ENCODE measurements around the gene SLC35B4. TPM values are rescaled to one million over a fixed set of nuclear protein-coding genes. Genes with fewer than 3 reads are reported as not detected.

SLC35B4 gene
- total RNA-seq, 4 donors from 2014 or later, result 6.5 to 20.5 (median 14.6) TPM

DNA sequence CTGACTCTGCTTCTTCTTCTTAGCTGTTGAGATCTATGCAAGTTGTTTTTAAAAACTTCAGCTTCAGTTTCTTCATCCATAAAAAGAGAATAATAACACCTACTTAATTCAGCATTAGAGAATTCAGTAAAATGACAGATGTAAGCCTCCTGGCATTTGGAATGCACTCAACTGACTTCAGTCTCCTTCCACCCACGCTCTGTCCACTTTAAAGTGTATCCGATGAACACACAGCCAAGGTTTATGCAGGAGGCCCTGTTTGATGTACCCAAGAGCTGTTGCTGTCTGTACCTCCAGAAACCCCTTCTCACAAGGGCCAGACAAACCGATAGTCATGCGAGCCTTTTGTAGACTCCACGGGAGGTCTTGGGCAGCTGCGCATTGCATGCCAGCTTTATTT lies 27.1 kb upstream of the SLC35B4 start:
- Histone ChIP-seq H3K4me3 (no peak overlapping the region), H3K27me3 (no peaks in the 10 kb centered on the region), H3K27ac (no peak overlapping the region), H3K4me1 (no peaks in the 10 kb centered on the region), H3K9me3 (no peaks in the 10 kb centered on the region), H3K36me3 (no peaks in the 10 kb centered on the region)
- intact Hi-C loops (cut with DNase I; ENCODE audit: low total_unique reads), result no loop called here
- TF ChIP-seq, protein P1, sequence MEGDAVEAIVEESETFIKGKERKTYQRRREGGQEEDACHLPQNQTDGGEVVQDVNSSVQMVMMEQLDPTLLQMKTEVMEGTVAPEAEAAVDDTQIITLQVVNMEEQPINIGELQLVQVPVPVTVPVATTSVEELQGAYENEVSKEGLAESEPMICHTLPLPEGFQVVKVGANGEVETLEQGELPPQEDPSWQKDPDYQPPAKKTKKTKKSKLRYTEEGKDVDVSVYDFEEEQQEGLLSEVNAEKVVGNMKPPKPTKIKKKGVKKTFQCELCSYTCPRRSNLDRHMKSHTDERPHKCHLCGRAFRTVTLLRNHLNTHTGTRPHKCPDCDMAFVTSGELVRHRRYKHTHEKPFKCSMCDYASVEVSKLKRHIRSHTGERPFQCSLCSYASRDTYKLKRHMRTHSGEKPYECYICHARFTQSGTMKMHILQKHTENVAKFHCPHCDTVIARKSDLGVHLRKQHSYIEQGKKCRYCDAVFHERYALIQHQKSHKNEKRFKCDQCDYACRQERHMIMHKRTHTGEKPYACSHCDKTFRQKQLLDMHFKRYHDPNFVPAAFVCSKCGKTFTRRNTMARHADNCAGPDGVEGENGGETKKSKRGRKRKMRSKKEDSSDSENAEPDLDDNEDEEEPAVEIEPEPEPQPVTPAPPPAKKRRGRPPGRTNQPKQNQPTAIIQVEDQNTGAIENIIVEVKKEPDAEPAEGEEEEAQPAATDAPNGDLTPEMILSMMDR (IDR thresholded peaks at IDR 0.05), result no peak
- no peak for TF ChIP-seq POLR2A (IDR thresholded peaks at IDR 0.05)
- no peak for DNase-seq

DNA sequence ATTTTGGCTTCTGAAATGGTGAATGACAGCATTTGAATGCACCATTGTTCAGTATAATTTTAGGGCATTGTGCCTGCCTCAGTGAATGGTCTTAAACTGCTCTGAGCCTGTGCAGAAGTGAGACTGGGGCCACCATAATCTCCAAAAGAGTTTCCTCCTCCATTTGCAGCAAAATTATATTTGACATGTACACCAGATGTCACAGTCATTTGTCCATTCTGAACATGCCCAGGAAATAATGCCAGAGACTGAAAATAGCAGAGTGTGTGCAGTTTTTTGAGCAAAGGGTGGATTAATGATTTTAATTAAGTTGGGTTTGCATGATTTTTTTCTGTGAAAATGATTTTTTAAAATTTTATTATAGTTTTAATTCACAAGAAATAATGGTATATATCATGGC lies 26.4 kb upstream of the SLC35B4 start:
- intact Hi-C loops (cut with DNase I; ENCODE audit: low total_unique reads), result no loop called here
- no peaks in the 10 kb centered on the region for H3K36me3 ChIP-seq
- DNase-seq, result no peak

DNA sequence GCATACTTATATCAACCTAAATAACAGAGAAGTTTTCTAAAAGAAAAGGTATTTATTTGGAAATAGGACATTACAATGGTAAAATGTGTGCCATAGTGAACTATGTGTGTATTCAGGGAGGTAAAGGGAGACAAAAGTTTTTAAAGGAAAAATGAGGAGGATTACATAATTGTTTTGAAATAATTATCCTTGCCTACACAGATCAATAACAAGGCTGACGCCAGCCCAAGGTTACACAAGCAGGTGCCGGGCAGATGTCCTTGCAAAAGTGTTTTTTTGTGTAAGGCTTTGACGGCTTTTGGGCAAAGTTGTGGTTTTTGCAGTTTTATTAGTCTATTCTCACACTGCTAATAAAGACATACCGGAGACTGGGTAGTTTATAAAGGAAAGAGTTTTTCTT lies 22.7 kb upstream of the SLC35B4 start:
- intact Hi-C loops (cut with DNase I; ENCODE audit: low total_unique reads), result no loop called here
- no peak for DNase-seq
- H3K4me1 ChIP-seq, result no peaks in the 10 kb centered on the region
- TF ChIP-seq POLR2A (IDR thresholded peaks at IDR 0.05), result no peak
- TF ChIP-seq, protein P1 (IDR thresholded peaks at IDR 0.05), result no peak
- H3K9me3 ChIP-seq, result no peaks in the 10 kb centered on the region
- no peak overlapping the region for H3K27ac ChIP-seq
- no peaks in the 10 kb centered on the region for H3K36me3 ChIP-seq
- H3K27me3 ChIP-seq, result no peaks in the 10 kb centered on the region
- H3K4me3 ChIP-seq, result no peak overlapping the region

More for the DNA sequence above, 26.4 kb upstream of the SLC35B4 start:
- H3K4me3 ChIP-seq, result no peak overlapping the region
- H3K27ac ChIP-seq, result no peak overlapping the region
- TF ChIP-seq POLR2A (IDR thresholded peaks at IDR 0.05), result no peak
- TF ChIP-seq, protein P1 (IDR thresholded peaks at IDR 0.05), result no peak
- no peaks in the 10 kb centered on the region for H3K4me1 ChIP-seq
- no peaks in the 10 kb centered on the region for H3K27me3 ChIP-seq
- H3K9me3 ChIP-seq, result no peaks in the 10 kb centered on the region

DNA sequence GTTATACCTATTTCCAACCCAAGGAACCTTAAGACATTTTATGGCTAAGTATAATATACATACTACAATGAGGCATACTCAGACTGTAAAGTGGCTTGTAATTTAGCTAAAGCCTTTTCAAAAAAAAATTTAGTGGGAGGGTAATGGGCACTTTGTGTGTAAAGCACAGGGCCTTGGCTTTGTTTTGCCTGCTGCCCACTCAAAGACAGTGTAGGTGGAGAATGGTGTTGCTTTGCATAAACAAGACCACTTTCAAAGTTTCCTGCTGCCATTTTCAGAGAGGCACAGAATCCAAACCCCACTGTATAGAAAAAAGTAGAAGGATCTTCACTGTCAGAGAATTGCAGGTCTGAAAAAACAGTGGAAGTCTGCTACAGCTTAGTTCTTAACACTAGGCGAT lies 21.2 kb upstream of the SLC35B4 start:
- Histone ChIP-seq H3K27me3 (no peaks in the 10 kb centered on the region), H3K27ac (no peak overlapping the region), H3K4me3 (no peak overlapping the region), H3K4me1 (no peaks in the 10 kb centered on the region), H3K9me3 (no peaks in the 10 kb centered on the region), H3K36me3 (no peaks in the 10 kb centered on the region)
- intact Hi-C loops (cut with DNase I; ENCODE audit: low total_unique reads), result no loop called here
- TF ChIP-seq, protein P1 (IDR thresholded peaks at IDR 0.05), result no peak
- no peak for TF ChIP-seq POLR2A (IDR thresholded peaks at IDR 0.05)
- no peak for DNase-seq

DNA sequence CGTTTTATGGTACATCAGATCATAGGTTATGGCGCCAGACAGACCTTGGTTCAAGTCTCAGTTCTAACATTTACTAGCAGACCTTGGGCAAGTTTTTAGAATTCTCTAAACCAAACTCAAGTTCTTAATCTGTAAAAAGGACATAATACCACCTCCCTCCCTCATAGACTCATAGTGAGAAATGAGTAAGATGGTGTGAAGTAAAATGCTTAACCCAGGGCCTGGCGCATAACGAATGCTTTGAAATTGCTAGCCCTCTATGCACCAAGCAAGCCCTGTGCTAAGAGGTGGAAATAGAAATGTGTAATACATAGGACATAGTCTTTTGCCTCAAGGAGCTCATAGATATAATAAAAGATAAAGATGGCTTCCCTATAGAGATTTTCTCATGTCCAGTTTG lies 17.7 kb upstream of the SLC35B4 start:
- no peaks in the 10 kb centered on the region for H3K9me3 ChIP-seq
- no peak overlapping the region for H3K4me3 ChIP-seq
- no peak for TF ChIP-seq POLR2A (IDR thresholded peaks at IDR 0.05)
- TF ChIP-seq, protein P1 (IDR thresholded peaks at IDR 0.05), result no peak
- no peak overlapping the region for H3K27ac ChIP-seq
- H3K36me3 ChIP-seq, result no peaks in the 10 kb centered on the region
- no peaks in the 10 kb centered on the region for H3K27me3 ChIP-seq
- H3K4me1 ChIP-seq, result no peaks in the 10 kb centered on the region
- DNase-seq, result no peak
- intact Hi-C loops (cut with DNase I; ENCODE audit: low total_unique reads), result no loop called here

Measured in uterus (tissue), 4 donors.